Measurements from ENCODE around the gene CRISPLD2. TPM values are rescaled to one million over a fixed set of nuclear protein-coding genes. Genes with fewer than 3 reads are reported as not detected.
"Not testable (repeated sequence)": the region's sequence is repeated elsewhere in the genome, so short reads cannot be mapped to it uniquely, and the experiment has no call there.

Gene CRISPLD2
- total RNA-seq, 1 donor from 2014 or later, result 0.57 TPM

DNA sequence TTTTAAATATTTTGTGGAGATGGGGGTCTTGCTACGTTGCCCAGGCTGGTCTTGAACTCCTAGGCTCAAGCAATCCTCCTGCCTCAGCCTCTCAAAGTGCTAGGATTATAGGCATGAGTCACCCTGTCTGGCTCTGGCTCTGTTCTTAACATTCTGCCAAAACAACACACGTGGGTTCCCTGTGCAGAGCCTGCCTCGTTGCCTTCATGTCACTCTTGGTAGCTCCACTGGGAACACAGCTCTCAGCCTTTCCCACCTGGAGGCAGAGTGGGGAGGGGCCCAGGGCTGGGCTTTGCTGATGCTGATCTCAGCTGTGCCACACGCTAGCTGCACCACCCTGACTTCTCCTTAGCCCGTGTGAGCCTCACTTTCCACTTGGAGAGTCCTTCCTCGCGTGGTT, 19.3 kb downstream of the CRISPLD2 start:
- intact Hi-C loops (cut with micrococcal nuclease), result no loop called here

DNA sequence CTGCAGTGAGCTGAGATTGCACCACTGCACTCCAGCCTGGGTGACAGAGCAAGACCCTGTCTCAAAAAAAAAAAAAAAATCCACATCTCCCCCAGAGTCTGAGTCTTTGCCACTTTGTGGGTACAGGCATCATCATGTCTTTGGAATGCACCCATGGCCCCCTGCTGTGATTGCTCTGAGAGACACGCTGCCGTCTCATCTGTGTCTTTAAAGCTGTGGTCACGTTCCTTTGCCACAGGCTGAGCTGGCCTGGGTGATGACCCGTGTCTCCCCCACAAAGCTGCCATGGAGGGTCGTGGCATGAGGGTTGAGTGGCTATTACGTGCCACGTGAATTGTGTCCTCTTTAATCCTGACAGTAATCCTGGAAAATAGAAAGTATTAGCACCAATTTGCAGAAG, 20.2 kb downstream of the CRISPLD2 start:
- intact Hi-C loops (cut with micrococcal nuclease), result no loop called here

DNA sequence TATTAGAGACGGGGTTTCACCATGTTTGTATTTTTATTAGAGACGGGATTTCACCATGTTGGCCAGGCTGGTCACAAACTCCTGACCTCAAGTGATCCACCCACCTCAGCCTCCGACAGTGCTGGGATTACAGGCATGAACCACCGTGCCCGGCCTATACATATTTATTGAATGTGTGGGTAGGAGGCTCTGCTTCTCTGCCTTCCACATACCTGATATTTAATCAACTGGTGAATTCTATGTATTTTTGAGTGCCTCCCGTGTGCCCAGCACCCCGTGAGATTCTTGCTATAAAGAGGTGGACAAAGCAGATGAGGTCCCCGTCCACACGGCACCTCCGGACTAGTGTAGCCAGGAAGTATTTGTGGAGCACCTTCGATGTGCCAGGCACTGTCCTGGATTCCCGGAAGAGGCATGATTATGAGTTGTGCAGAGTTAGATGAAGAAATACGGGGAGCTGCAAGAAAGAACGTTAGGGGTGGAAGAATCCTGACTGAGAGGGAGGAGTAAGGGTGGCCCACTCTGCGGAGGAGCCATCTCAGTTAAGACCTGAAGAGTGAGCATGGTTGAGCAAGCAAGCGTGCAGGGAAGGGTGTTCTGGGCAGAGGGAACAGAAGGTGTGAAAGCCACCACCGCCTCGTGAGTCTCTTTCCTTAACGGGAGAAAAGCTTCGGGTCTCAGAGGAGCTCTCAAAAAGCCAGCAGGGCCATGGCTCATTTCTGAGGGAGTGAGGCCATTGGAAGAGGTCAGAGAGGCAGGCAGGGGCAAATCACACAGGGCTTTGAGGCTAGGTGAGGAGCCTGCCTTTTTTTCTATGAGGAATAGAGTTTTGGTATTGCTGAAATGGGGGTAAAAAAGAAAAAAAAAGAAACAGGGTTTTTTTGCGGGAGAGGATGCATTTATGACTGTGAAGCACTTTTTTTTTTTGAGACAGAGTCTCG, 21.2 kb downstream of the CRISPLD2 start:
- intact Hi-C loops (cut with micrococcal nuclease), result no loop called here

DNA sequence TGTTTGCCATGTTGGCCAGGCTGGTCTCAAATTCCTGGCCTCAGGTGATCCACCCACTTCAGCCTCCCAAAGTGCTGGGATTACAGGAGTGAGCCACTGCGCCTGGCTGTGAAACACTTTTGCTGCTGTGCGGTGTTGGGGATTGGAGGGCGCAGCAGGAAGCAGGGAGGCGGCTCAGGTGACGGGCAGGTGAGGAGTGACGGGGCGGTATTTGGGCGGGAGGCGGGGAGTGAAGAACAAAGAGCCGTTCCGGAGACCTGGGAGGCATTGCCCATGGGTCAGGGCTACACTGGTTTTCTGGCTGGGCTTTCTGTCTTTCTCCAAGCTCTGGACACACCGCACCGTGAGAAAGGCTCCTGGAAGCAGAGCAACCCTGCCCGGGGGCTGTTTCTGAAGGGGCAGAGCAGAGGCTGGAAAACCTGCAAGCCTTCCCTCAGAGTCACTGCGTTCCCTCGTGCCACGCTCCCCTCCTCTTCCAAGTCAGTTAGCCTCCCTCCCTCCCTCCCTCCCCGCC, 22.1 kb downstream of the CRISPLD2 start:
- intact Hi-C loops (cut with micrococcal nuclease), result no loop called here

DNA sequence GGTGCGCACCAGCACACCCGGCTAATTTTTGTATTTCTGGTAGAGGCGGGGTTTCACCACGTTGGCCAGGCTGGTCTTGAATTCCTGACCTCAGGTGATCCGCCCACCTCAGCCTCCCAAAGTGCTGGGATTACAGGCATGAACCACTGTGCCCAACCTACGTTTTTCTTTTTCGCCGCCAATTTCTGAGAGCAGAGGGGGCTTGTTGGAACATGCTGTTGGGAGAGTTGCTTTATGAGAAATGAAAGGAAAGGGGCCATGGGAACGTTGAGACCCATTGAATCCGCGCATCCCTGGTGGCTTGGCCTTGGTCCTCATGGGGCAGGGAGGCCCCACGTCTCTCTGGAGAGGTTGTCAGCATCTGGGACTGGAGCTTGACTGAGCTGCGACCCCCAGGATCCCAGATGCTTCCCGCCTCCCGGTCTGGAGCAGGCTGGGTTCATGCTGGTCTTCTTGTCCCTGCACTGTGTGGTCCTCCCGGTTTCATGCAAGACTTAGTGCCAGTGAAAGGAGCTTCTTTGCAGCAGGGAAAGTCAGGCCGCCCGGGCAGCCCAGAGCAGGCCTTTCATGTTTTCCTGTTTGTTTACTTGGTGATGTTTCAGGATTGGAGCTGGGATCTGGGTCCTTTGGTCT, 22.8 kb downstream of the CRISPLD2 start:
- intact Hi-C loops (cut with micrococcal nuclease), result no loop called here

DNA sequence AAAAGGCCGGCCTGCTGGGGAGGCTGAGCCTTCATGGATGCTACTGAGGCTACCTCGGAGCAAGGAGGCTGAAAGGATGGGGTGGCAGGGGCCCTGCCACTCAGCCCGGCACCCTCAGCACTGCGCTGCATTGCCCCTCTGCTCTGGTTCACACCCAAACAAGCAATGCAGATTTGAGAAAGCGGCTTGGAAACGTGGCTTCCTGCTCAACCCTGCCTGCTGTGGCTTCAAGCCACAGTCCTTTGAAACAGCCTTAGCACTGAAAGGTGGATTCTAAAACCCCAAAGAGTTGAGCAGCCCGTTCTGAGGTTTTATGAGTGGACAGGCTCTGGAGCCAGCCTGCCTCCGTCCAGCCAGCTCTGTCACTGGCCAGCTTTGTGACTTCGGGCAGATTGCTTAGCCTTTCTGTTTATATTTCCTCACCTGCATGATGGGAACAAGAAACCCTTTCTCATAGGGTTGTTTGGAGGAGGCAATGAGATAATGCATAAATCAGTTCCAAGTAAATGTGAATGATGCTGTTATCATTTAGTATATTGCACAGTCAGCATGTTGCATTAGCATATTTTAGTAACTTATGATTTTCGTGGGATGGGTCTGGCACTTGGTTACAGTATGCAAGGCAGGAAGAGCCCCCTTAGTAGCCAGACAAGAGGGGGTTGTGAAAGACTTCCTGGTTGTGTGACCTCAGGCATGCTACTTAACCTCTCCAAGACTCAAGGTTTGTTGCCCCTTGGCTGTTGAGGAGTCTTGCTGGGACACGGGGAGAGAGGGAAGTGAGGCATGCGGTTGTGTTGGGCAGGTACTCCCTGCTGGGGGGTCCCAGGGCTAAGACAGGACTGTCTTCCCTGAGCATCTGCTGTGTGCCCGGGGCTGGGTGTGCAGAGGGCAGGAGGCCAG, 23.6 kb downstream of the CRISPLD2 start:
- intact Hi-C loops (cut with micrococcal nuclease), result no loop called here

DNA sequence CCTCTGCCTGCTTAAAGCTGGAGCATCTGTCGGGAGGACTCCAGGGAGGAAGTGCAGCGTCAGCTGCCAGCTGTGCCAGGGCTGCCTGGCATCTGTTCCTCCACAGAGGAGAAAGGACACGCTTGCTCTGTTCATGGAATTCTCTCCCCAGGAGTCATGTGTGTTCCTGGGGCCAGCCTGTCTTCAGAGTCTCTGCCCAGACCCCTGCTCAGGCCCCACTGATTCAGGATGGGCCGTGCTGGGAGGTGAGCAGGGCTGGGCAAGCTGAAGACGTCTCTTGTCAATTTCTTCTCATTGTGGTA, 24.2 kb downstream of the CRISPLD2 start:
- intact Hi-C loops (cut with micrococcal nuclease), result no loop called here

DNA sequence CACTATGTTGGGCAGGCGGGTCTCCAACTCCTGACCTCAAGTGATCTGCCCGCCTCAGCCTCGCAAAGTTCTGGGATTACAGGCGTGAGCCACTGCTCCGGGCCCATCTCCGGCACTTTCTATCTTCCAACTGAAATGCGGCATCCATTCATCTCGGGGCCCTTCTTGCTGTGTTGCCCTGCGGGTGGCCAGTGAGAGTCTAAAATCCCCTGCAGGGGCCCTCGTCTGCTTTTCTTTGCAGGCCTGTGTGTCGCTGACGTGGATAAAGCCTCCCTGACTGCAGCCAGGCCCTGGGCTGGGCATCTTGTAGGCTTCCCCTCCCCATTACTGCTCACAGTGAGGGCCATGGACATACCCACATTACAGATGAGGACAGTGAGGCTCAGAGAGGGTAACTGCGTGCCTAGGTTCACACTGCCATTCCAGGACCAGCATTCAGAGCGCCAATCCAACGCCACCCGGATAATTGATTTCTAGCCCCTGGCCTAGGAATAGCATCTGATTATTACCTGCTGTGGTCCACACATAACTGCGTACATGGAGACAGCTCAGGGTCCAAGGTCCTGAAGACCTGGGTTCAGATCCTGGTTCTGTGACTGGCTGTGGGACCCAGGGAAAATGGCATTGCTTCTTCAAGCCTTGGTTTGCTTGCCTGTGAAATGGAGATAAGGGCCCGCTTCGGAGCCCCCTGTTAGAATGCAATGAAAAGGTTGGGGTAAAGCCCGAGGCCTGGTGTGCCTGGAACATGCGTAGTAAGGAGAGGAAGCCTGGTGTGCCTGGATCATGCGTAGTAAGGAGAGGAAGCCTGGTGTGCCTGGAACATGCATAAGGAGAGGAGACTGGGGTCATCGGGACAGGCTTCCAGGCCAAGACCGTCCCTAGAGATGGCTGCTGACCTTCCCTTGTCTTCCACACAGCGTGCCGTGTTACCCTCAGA, 25.0 kb downstream of the CRISPLD2 start:
- intact Hi-C loops (cut with micrococcal nuclease), result no loop called here

DNA sequence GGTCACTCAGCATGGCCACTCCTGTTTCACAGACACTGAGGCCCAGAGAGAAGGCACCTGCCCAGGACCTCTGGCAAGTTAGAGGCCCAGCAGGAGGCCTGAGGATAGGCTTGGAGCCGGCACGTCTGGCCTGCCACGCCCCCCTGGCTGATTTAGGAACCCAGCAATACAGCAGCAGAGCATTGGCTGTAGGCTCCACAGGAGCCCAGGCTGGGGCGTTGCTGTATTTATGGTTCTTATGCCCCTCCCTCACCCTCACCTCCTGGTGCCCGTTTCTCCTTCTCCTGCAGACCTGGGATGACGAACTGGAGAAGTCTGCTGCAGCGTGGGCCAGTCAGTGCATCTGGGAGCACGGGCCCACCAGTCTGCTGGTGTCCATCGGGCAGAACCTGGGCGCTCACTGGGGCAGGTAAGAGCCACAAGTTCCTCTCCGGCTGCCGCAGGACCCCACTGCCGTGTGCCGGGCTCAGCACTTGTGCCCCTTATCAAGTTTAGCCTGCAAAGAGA, 25.8 kb downstream of the CRISPLD2 start:
- intact Hi-C loops (cut with micrococcal nuclease), result no loop called here

DNA sequence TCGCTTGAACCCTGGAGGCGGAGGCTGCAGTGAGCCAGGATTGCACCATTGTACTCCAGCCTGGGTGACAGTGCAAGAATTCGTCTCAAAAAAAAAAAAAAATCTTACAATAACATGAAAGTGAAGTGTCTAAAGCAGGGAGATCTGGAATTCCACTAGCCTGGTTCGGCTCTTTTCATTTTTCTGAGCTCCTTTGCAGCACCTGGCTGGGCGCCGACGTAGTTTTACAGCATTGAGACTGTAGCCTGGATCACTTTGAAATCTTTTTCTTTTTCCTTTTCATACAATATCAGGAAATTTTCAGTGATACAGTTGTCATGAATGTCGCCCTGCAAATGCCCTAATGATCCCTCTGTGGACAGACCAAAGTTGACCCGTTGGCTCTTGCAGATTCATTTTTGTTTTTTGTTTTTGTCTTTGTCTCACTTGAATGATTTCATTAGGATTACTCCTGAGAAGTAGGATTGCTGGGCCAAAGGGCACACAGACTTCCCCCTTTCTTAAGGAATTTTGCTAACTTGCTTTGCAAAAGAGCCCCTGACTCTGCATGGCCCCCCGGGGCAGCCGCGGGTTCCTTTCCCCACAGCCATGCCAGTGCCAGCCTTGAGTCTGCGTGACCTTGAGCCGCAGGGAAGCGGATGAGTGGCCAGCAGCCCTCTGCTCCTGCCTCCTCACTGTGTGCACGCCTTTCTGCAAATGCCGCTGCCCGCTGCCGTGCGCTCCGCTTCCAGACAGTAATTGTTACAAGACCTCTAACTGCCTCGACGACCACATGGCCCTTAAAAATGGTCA, 28.0 kb downstream of the CRISPLD2 start:
- intact Hi-C loops (cut with micrococcal nuclease), result no loop called here

DNA sequence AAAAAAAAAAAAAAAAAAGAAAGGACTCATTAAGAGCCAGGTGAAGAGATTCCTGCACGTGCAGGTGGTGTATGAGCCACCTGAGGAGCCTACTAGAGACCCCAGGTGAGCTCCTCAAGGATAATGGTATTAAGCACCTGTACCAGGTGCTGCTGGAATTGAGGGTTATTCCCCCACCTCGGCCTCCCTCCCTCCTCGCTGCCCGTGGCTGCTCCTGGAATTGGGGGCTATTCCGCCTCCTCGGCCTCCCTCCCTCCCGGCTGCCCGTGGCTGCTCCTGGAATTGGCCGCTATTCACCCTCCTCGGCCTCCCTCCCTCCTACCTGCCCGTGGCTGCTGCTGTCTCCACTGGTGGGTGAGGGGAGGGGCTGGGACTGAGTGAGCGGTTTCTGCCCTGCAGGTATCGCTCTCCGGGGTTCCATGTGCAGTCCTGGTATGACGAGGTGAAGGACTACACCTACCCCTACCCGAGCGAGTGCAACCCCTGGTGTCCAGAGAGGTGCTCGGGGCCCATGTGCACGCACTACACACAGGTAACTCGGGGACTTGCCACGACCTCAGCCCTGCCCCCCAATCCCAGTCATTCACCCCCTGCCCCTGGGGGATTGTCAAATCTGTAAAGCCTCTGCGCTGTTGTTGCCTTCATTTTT, 29.3 kb downstream of the CRISPLD2 start:
- intact Hi-C loops (cut with micrococcal nuclease), result no loop called here

DNA sequence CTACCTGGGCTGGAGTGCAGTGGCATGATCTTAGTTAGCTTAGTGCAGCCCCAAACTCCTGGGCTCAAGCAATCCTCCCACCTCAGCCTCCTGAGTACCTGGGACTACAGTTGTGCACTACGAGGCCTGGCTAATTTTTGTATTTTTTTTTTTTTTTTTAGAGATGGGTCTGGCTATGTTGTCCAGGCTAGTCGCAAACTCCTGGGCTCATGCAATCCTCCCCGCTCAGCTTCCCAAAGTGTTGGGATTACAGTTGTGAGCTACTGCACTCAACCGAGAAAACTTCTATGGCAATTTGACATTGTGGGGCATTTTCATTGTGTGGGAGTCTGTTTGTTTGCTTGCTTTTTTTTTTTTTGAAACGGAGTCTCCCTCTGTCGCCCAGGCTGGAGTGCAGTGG, 30.0 kb downstream of the CRISPLD2 start:
- intact Hi-C loops (cut with micrococcal nuclease), result no loop called here

DNA sequence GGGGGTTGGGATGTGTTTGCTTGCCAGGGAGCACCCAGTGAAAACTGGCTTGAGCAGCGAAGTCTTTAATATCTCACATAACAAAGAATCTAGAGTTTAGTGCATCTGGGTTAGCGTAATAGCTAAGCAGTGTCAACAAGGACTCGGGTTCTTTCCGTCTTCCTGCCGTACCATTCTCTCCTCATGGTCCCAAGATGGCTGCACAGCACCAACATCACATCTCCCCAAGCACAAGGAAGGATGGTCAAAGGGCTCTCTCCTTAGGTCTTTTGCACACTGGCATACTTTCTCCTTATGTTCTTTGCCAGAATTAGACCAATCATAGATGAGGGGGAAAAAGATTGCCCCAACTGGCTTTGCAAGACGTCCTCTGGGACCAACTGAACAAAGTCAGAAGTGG, 30.9 kb downstream of the CRISPLD2 start:
- intact Hi-C loops (cut with micrococcal nuclease), result no loop called here

DNA sequence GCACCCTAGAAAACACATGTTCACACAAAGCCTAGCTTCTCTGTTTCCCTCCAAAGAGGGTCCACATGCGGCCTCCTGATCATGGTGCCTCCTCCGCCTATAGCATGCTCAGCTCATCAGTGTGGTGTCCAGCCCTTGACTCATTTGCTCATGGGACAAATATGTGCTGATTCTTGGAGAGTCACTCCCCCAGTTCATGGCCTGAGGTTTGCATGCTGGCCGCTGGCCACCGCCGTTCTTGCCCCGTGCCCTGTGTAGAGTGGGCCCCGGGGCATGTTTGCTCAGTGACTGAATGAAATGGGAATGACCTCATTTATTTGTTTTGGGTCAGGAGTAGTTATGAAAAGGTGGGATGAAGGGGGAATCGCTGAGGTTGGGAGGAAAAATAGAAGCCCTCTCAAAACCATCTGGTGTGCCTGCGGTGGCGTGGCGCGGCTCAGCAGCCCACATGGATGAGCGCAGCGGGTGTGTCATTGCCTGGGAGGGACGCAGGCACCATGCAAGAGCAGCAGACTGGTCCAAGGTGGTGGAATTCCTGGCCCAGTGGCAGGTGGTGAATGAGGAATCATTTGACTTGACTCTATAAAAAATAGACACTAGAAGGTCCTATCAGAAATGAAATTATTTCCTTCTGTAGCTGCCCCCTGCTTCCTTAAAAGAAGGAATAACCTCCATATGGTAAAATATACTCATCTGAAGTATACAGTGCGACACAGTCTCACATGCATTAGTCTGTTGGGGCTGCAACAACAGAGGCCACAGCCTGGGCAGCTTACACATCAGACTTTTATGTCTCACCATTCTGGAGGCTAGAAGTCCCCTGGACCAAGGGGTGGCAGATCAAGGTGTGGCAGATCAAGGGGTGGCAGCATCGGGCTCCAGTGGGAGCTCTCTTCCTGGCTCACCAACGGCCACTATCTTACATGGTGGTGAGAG, 31.7 kb downstream of the CRISPLD2 start:
- intact Hi-C loops (cut with micrococcal nuclease), result no loop called here

DNA sequence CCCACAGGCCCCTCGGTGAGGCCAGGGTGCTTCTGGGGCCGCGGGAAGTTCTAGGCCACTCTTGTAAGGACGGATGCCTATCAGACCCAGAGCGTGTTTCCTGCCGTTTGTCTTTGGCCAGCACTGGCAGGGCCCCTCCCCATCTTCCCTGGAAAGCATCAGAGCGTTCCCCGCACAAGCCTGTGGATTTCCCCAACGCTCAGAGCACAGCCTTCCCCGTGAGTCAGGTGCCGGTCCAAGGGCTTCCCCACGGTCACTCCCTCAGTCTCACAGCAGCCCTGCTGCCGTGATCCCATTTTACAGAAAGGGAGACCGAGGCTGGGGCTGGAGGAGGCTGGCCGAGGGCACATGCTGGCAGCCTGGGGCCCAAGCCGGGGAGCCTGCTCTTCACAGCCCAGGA, 33.7 kb downstream of the CRISPLD2 start:
- intact Hi-C loops (cut with micrococcal nuclease), result no loop called here

DNA sequence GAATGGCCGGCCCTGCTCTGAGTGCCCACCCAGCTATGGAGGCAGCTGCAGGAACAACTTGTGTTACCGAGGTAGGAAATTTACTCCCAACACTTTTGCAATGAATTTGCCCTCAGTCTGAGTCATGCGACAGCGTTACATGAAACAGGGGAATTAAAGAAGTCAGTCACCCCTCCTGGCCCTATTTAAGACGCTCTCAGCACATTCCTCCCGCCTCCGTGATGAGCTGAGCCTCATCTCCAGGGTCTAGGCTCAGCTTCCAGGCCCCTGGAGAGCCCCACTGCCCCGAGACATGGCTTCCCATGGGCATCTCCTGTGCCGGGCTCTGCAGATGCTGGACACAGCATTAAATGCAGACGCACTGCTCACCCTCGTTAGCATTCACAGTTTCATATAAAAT, 35.0 kb downstream of the CRISPLD2 start:
- intact Hi-C loops (cut with micrococcal nuclease), result no loop called here

DNA sequence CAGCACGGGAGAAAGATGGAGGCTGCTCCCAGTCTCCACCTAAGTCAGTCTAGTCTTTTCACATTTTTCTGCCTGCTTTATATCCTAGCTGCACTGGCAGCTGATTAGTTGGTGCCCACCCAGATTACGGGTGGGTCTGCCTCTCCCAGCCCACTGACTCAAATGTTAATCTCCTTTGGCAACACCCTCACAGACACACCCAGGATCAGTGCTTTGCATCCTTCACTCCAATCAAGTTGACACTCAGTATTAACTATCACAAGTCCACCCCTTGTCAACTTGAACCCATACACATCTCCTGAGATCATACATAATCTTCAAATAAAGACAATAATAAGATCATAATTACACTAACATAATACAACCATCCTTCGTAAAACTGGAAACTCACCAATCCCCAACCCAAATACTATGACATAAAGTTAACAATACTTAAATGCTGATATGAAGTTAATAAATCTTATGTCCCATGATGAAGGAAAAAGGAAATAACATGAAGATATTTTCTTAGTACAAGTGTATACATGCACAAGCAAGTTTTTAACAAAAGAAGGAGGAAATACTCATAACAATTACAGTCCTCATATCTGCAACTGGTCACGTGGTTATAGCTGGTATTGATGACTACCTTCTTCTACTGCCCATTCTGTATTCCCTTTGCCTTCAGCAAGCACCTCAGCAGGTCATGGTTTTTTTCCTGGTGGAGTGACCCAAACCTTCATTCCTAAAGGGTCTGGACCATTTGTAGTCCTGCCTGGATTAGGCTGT, 35.8 kb downstream of the CRISPLD2 start:
- intact Hi-C loops (cut with micrococcal nuclease), result not testable (repeated sequence)
